Liver (tissue), 9 donors: ENCODE measurements around the gene KCNJ12. TPM values are rescaled to one million over a fixed set of nuclear protein-coding genes. Genes with fewer than 3 reads are reported as not detected.

ENCODE experiments used
- DNase-seq: peaks from one replicate; pipeline ENCODE4 v3.0.0-alpha.2; 2017; ENCODE audit warnings: low spot score
- H3K27ac ChIP-seq, 2 donors: one replicate each; pipeline ENCODE4 v1.7.0; 2013; ENCODE audit warnings: inconsistent platforms in 2 of 2, low read length in 2 of 2, control low read depth in 1 of 2, low read depth in 1 of 2, mild to moderate bottlenecking in 1 of 2
- H3K27me3 ChIP-seq, 4 donors: one replicate each; pipeline versions ENCODE4 v1.6.1 to v1.7.0; 2013; ENCODE audit warnings: low read length in 3 of 4, inconsistent platforms in 1 of 4, mild to moderate bottlenecking in 1 of 4, moderate library complexity in 1 of 4; ENCODE audit not compliant: control insufficient read depth in 4 of 4, insufficient read depth in 4 of 4
- H3K36me3 ChIP-seq, 4 donors: one replicate each; pipeline versions ENCODE4 v1.6.1 to v1.7.0; 2013; ENCODE audit warnings: low read length in 3 of 4, mild to moderate bottlenecking in 3 of 4, low read depth in 1 of 4, moderate library complexity in 1 of 4; ENCODE audit not compliant: control insufficient read depth in 4 of 4, insufficient read depth in 3 of 4
- H3K4me1 ChIP-seq, 4 donors: one replicate each; pipeline versions ENCODE4 v1.6.1 to v1.7.0; 2013; ENCODE audit warnings: low read length in 3 of 4, mild to moderate bottlenecking in 3 of 4, moderate library complexity in 1 of 4; ENCODE audit not compliant: control insufficient read depth in 4 of 4, insufficient read depth in 4 of 4
- H3K4me3 ChIP-seq, 3 donors: one replicate each; pipeline versions ENCODE4 v1.6.1 to v1.7.0; 2013; ENCODE audit warnings: low read length in 3 of 3, control low read depth in 1 of 3, low read depth in 1 of 3, mild to moderate bottlenecking in 1 of 3
- H3K9ac ChIP-seq, 2 donors: one replicate each; pipeline ENCODE4 v1.7.0; 2013; ENCODE audit warnings: low read length in 2 of 2, mild to moderate bottlenecking in 2 of 2, moderate library complexity in 2 of 2, control low read depth in 1 of 2, low read depth in 1 of 2
- H3K9me3 ChIP-seq, 4 donors: one replicate each; pipeline versions ENCODE4 v1.6.1 to v1.7.0; 2013; ENCODE audit warnings: low read length in 3 of 4; ENCODE audit not compliant: control insufficient read depth in 4 of 4
- CTCF ChIP-seq: fragments of 150-350 bp; IDR thresholded peaks from 2 replicates; pipeline ENCODE4 v1.5.1; 2017; ENCODE audit warnings: improper control_type of control experiment, low read depth, low read length; ENCODE audit not compliant: missing input control
- EGR1 ChIP-seq, 2 donors: IDR thresholded peaks; 2 replicates each; pipeline ENCODE4 v1.6.1; 2016 to 2018; ENCODE audit warnings: antibody characterized with exemption in 2 of 2, low read depth in 2 of 2
- FOXA1 ChIP-seq: IDR thresholded peaks from 2 replicates; pipeline ENCODE4 v1.6.1; 2016; ENCODE audit warnings: antibody characterized with exemption
- FOXA2 ChIP-seq: IDR thresholded peaks from 2 replicates; pipeline ENCODE4 v1.6.1; 2016; ENCODE audit warnings: antibody characterized with exemption
- GABPA ChIP-seq, 2 donors: IDR thresholded peaks in 1 of 2; conservative IDR thresholded peaks in 1 of 2; 2 replicates each; pipeline ENCODE4 v1.6.1; 2016; ENCODE audit warnings: antibody characterized with exemption in 2 of 2, mild to moderate bottlenecking in 1 of 2, moderate library complexity in 1 of 2
- HNF4A ChIP-seq, 2 donors: conservative IDR thresholded peaks; 2 replicates each; pipeline ENCODE4 v1.6.1; 2016; ENCODE audit warnings: antibody characterized with exemption in 2 of 2, mild to moderate bottlenecking in 2 of 2
- HNF4G ChIP-seq: IDR thresholded peaks from 2 replicates; pipeline ENCODE4 v1.6.1; 2016; ENCODE audit warnings: antibody characterized with exemption
- JUND ChIP-seq, 2 donors: IDR thresholded peaks; 2 replicates each; pipeline ENCODE4 v1.6.1; 2016; ENCODE audit warnings: antibody characterized with exemption in 2 of 2
- NR2F2 ChIP-seq: IDR thresholded peaks from 2 replicates; pipeline ENCODE4 v1.6.1; 2016; ENCODE audit warnings: antibody characterized with exemption
- RAD21 ChIP-seq, 2 donors: IDR thresholded peaks; 2 replicates each; pipeline ENCODE4 v1.6.1; 2016; ENCODE audit warnings: antibody characterized with exemption in 2 of 2, mild to moderate bottlenecking in 2 of 2
- RXRA ChIP-seq, 2 donors: IDR thresholded peaks; 2 replicates each; pipeline ENCODE4 v1.6.1; 2017 to 2018; ENCODE audit warnings: antibody characterized with exemption in 2 of 2, mild to moderate bottlenecking in 1 of 2
- SP1 ChIP-seq: IDR thresholded peaks from 2 replicates; pipeline ENCODE4 v1.6.1; 2018; ENCODE audit warnings: antibody characterized with exemption, mild to moderate bottlenecking
- TAF1 ChIP-seq: conservative IDR thresholded peaks from 2 replicates; pipeline ENCODE4 v1.6.1; 2016; ENCODE audit warnings: antibody characterized with exemption, mild to moderate bottlenecking
- YY1 ChIP-seq: IDR thresholded peaks from 2 replicates; pipeline ENCODE4 v1.6.1; 2016; ENCODE audit warnings: antibody characterized with exemption, mild to moderate bottlenecking
- ZBTB33 ChIP-seq: IDR thresholded peaks from 2 replicates; pipeline ENCODE4 v1.6.1; 2016; ENCODE audit warnings: antibody characterized with exemption
- WGBS: extraction: QIAGEN DNeasy Blood & Tissue Kit; methylation state at CpG from one replicate; pipeline ENCODE4 v1.1.7; 2013; 5-methylcytosine and 5-hydroxymethylcytosine counted together
- polyA plus RNA-seq, 2 donors: library from polyadenylated mRNA; stranded (reverse) in 1 of 2; unstranded in 1 of 2; fragments of 200-250 nt in 1 of 2; fragments of >200 nt in 1 of 2; fragmentation: Nextera tagmentation in 1 of 2; extraction: Ambion mirVana in 1 of 2; gene quantifications; one replicate each; pipeline versions ENCODE4 v1.2.1 to v1.2.3, GENCODE V29; 2013 to 2015
- total RNA-seq, 2 donors: library from RNA; depleted of rRNA; stranded (reverse); fragments of >200 nt; gene quantifications; one replicate each; pipeline ENCODE4 v1.2.3, GENCODE V29; 2014
- TF ChIP-seq, protein P1 (sequence below): IDR thresholded peaks from 2 replicates; pipeline ENCODE4 v1.6.1; 2016; ENCODE audit warnings: antibody characterized with exemption
- TF ChIP-seq, protein P2 (sequence below): IDR thresholded peaks from 2 replicates; pipeline ENCODE4 v1.6.1; 2016; ENCODE audit warnings: antibody characterized with exemption, mild to moderate bottlenecking
- TF ChIP-seq, protein P3 (sequence below): IDR thresholded peaks from 2 replicates; pipeline ENCODE4 v1.6.1; 2016; ENCODE audit warnings: antibody characterized with exemption
- donor health status: healthy.
- donor health status: healthy.
- donor health status: healthy.
- donor health status: healthy.
- donor health status: healthy.

The KCNJ12 gene
- total and polyA plus RNA-seq, 4 donors = 0.25 to 0.67 (median 0.38) TPM

- DNase-seq = no peak
- no peak overlapping the region for H3K9ac ChIP-seq
- no peaks in the 10 kb centered on the region for H3K27me3 ChIP-seq
- TF ChIP-seq, protein P1, sequence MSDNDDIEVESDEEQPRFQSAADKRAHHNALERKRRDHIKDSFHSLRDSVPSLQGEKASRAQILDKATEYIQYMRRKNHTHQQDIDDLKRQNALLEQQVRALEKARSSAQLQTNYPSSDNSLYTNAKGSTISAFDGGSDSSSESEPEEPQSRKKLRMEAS = no peak
- TF ChIP-seq HNF4G (no peak), CTCF (no peak), RAD21 (IDR thresholded peaks at IDR 0.05) (no peak), TAF1 (no peak)
- WGBS = 70% methylated on average over 10 of the region's 10 CpGs
- no peak overlapping the region for H3K4me3 ChIP-seq
- no peaks in the 10 kb centered on the region for H3K9me3 ChIP-seq
- H3K27ac ChIP-seq = no peak overlapping the region
- H3K36me3 ChIP-seq = no peaks in the 10 kb centered on the region
- H3K4me1 ChIP-seq = no peaks in the 10 kb centered on the region
Observed at GRCh38 chr17:21385281-21385845, 9.2 kb downstream of the KCNJ12 start.

DNA sequence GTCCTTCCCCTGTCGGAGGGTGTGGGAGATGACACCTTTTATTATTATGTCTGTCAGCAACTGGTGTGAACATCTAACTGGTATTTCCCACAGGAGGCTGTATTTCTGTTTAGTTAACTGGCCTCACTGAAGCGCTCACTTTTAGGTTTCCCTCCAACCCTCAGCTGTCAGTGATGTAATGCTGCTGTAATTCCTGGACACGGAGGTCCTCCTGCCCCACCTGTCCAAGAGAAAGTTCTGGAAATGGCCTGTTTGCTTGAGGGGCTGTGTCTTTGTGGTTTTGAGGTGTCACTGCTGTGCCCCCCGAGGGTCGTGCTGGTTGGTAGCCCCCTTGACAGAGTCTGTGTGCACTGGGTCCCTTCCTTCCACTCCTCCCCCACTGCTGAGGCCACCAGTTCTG lies 11.5 kb downstream of the KCNJ12 start:
- H3K4me1 ChIP-seq = no peaks in the 10 kb centered on the region
- H3K4me3 ChIP-seq = no peak overlapping the region
- no peaks in the 10 kb centered on the region for H3K36me3 ChIP-seq
- no peaks in the 10 kb centered on the region for H3K9me3 ChIP-seq
- WGBS = 77% methylated on average over 5 of the region's 5 CpGs
- H3K27me3 ChIP-seq = no peaks in the 10 kb centered on the region
- no peak overlapping the region for H3K27ac ChIP-seq
- TF ChIP-seq ZBTB33 (no peak), SP1 (no peak), TAF1 (no peak), HNF4A (conservative IDR thresholded peaks at IDR 0.05) (no peak), EGR1 (IDR thresholded peaks at IDR 0.05; ENCODE audit: low read depth in 2 of 2) (no peak), YY1 (no peak), FOXA1 (no peak), NR2F2 (no peak), GABPA (IDR thresholded peaks at IDR 0.05 in 1 of 2, conservative IDR thresholded peaks at IDR 0.05 in 1 of 2) (no peak), FOXA2 (no peak), JUND (IDR thresholded peaks at IDR 0.05) (no peak), RXRA (IDR thresholded peaks at IDR 0.05) (no peak), HNF4G (no peak)
- TF ChIP-seq, protein P2, sequence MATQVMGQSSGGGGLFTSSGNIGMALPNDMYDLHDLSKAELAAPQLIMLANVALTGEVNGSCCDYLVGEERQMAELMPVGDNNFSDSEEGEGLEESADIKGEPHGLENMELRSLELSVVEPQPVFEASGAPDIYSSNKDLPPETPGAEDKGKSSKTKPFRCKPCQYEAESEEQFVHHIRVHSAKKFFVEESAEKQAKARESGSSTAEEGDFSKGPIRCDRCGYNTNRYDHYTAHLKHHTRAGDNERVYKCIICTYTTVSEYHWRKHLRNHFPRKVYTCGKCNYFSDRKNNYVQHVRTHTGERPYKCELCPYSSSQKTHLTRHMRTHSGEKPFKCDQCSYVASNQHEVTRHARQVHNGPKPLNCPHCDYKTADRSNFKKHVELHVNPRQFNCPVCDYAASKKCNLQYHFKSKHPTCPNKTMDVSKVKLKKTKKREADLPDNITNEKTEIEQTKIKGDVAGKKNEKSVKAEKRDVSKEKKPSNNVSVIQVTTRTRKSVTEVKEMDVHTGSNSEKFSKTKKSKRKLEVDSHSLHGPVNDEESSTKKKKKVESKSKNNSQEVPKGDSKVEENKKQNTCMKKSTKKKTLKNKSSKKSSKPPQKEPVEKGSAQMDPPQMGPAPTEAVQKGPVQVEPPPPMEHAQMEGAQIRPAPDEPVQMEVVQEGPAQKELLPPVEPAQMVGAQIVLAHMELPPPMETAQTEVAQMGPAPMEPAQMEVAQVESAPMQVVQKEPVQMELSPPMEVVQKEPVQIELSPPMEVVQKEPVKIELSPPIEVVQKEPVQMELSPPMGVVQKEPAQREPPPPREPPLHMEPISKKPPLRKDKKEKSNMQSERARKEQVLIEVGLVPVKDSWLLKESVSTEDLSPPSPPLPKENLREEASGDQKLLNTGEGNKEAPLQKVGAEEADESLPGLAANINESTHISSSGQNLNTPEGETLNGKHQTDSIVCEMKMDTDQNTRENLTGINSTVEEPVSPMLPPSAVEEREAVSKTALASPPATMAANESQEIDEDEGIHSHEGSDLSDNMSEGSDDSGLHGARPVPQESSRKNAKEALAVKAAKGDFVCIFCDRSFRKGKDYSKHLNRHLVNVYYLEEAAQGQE = no peak
- TF ChIP-seq, protein P3, sequence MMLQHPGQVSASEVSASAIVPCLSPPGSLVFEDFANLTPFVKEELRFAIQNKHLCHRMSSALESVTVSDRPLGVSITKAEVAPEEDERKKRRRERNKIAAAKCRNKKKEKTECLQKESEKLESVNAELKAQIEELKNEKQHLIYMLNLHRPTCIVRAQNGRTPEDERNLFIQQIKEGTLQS = no peak
- TF ChIP-seq, protein P1 = no peak
- no peak overlapping the region for H3K9ac ChIP-seq
- DNase-seq = no peak
